SK-N-SH treated with all-trans-retinoic acid at 6 μM for 48 hours (cell line): ENCODE results near the gene DNAH1.

Experiments
- ATAC-seq: fragments of 200-7000 bp; cut with Tn5 transposase; 3 replicates; pipeline ENCODE4 v1.9.1; 2020; ENCODE audit warnings: mild to moderate bottlenecking, moderate library complexity
- BACH2 ChIP-seq: fragments of 250-450 bp; sonication (Bioruptor Pico); IDR thresholded peaks from 2 replicates; pipeline ENCODE4 v1.9.0; 2021; ENCODE audit warnings: mild to moderate bottlenecking, borderline replicate concordance
- CSDC2 ChIP-seq: fragments of 250-450 bp; sonication (Bioruptor Pico); IDR thresholded peaks from 2 replicates; pipeline ENCODE4 v1.5.0; 2020; ENCODE audit warnings: mild to moderate bottlenecking, moderate library complexity
- GLIS3 ChIP-seq: fragments of 250-450 bp; sonication (Bioruptor Pico); IDR thresholded peaks from 2 replicates; pipeline ENCODE4 v1.5.0; 2020; ENCODE audit warnings: mild to moderate bottlenecking, moderate library complexity
- ISL1 ChIP-seq: fragments of 250-450 bp; sonication (Bioruptor Pico); IDR thresholded peaks from 2 replicates; pipeline ENCODE4 v2.1.2; 2022; ENCODE audit warnings: mild to moderate bottlenecking, moderate library complexity
- OSR1 ChIP-seq: fragments of 250-450 bp; sonication (Bioruptor Pico); IDR thresholded peaks from 2 replicates; pipeline ENCODE4 v1.8.0; 2022; ENCODE audit warnings: moderate library complexity, mild to moderate bottlenecking, inconsistent platforms
- PPARA ChIP-seq: fragments of 250-450 bp; sonication (Bioruptor Pico); IDR thresholded peaks from 2 replicates; pipeline ENCODE4 v1.5.0; 2020; ENCODE audit warnings: mild to moderate bottlenecking, borderline replicate concordance
- SNAI2 ChIP-seq: fragments of 250-450 bp; sonication (Bioruptor Pico); IDR thresholded peaks from 2 replicates; pipeline ENCODE4 v1.5.0; 2020; ENCODE audit warnings: mild to moderate bottlenecking, moderate library complexity
- TCF4 ChIP-seq: fragments of 250-450 bp; sonication (Bioruptor Pico); IDR thresholded peaks from 2 replicates; pipeline ENCODE4 v1.8.0; 2021; ENCODE audit warnings: mild to moderate bottlenecking, moderate library complexity, borderline replicate concordance
- TSHZ2 ChIP-seq: fragments of 250-450 bp; sonication (Bioruptor Pico); IDR thresholded peaks from 2 replicates; pipeline ENCODE4 v1.5.0; 2020; ENCODE audit warnings: mild to moderate bottlenecking, moderate library complexity
- ZC3H10 ChIP-seq: fragments of 250-450 bp; sonication (Bioruptor Pico); IDR thresholded peaks from 2 replicates; pipeline ENCODE4 v1.5.1; 2021; ENCODE audit warnings: mild to moderate bottlenecking, moderate library complexity
- ZFP3 ChIP-seq: fragments of 250-450 bp; sonication (Bioruptor Pico); IDR thresholded peaks from 2 replicates; pipeline ENCODE4 v1.5.0; 2020; ENCODE audit warnings: mild to moderate bottlenecking, moderate library complexity
- ZNF565 ChIP-seq: fragments of 450-650 bp; formaldehyde crosslinking; conservative IDR thresholded peaks from 2 replicates; pipeline ENCODE4 v1.5.0; 2020; ENCODE audit warnings: low read depth, mild to moderate bottlenecking, moderate library complexity
- ZNF70 ChIP-seq: fragments of 450-650 bp; formaldehyde crosslinking; IDR thresholded peaks from 2 replicates; pipeline ENCODE4 v1.5.0; 2020; ENCODE audit warnings: mild to moderate bottlenecking, moderate library complexity
- ZNF8 ChIP-seq: fragments of 450-650 bp; formaldehyde crosslinking; IDR thresholded peaks from 2 replicates; pipeline ENCODE4 v1.5.0; 2020; ENCODE audit warnings: mild to moderate bottlenecking, moderate library complexity
- TF ChIP-seq, protein P1 (sequence below): fragments of 250-450 bp; sonication (Bioruptor Pico); IDR thresholded peaks from 2 replicates; pipeline ENCODE4 v1.8.0; 2021; ENCODE audit warnings: low read depth, mild to moderate bottlenecking, moderate library complexity, borderline replicate concordance
- TF ChIP-seq, protein P2 (sequence below): fragments of 250-450 bp; sonication (Bioruptor Pico); IDR thresholded peaks from 2 replicates; pipeline ENCODE4 v1.5.1; 2021; ENCODE audit warnings: mild to moderate bottlenecking, moderate library complexity

The DNAH1 gene

GRCh38 chr3:52310861-52311575 lies 5.1 kb upstream of the DNAH1 start:
- peak; percentile 15; the same call in 2 of the 3 replicates for ATAC-seq
- TF ChIP-seq PPARA (0 out of 2 replicates have a peak, but pooled peaks have one; percentile 61), CSDC2 (CRISPR knock-in tag) (peak; percentile 69; the same call in 1 of the 2 replicates), ZC3H10 (no peak), OSR1 (CRISPR knock-in tag) (0 out of 2 replicates have a peak, but pooled peaks have one; percentile 16), ZNF565 (CRISPR knock-in tag) (peak; percentile 69; the same call in 1 of the 2 replicates), TSHZ2 (CRISPR knock-in tag) (peak; percentile 45; the same call in 1 of the 2 replicates), ISL1 (CRISPR knock-in tag) (no peak), SNAI2 (CRISPR knock-in tag) (peak; percentile 66; the same call in 1 of the 2 replicates), GLIS3 (CRISPR knock-in tag) (0 out of 2 replicates have a peak, but pooled peaks have one; percentile 13), ZNF70 (peak; percentile 45; the same call in 1 of the 2 replicates), ZNF8 (CRISPR knock-in tag) (peak; percentile 42; the same call in 1 of the 2 replicates)
- TF ChIP-seq, protein P1, sequence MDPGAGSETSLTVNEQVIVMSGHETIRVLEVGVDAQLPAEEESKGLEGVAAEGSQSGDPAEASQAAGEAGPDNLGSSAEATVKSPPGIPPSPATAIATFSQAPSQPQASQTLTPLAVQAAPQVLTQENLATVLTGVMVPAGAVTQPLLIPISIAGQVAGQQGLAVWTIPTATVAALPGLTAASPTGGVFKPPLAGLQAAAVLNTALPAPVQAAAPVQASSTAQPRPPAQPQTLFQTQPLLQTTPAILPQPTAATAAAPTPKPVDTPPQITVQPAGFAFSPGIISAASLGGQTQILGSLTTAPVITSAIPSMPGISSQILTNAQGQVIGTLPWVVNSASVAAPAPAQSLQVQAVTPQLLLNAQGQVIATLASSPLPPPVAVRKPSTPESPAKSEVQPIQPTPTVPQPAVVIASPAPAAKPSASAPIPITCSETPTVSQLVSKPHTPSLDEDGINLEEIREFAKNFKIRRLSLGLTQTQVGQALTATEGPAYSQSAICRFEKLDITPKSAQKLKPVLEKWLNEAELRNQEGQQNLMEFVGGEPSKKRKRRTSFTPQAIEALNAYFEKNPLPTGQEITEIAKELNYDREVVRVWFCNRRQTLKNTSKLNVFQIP (CRISPR knock-in tag), result no peak

DNA sequence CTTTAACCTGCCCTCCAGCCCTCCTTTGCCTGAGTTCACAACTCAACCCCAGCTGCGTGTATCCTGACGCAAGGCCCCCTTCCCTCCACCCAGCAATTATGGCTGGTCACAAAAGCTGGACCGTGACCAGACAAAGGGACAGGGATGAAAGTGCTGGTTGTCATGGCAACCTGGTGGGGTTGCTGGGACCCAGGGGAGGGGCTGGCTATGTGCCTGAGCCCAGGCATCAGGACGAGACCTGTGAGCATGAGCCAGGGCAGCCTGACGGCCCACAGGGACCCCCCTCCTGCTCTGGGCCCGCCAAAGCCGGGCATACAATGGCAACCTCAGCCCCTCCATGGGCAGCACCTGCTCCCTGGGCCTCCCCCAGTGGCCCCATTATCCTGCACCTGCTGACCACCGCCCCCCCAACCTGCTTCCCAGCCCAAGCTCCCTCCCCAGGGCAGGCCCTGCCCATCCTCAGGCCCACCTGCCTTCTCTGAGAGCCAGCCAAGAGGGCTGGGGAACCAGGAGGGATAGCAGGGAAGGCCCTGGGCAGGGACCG lies 4.5 kb upstream of the DNAH1 start:
- TF ChIP-seq ZFP3 (CRISPR knock-in tag), result 0 out of 2 replicates have a peak, but pooled peaks have one; percentile 9
- TF ChIP-seq ISL1 (CRISPR knock-in tag), result no peak
- TF ChIP-seq, protein P1 (CRISPR knock-in tag), result no peak
- TF ChIP-seq ZNF565 (CRISPR knock-in tag), result no peak
- no peak for ATAC-seq

DNA sequence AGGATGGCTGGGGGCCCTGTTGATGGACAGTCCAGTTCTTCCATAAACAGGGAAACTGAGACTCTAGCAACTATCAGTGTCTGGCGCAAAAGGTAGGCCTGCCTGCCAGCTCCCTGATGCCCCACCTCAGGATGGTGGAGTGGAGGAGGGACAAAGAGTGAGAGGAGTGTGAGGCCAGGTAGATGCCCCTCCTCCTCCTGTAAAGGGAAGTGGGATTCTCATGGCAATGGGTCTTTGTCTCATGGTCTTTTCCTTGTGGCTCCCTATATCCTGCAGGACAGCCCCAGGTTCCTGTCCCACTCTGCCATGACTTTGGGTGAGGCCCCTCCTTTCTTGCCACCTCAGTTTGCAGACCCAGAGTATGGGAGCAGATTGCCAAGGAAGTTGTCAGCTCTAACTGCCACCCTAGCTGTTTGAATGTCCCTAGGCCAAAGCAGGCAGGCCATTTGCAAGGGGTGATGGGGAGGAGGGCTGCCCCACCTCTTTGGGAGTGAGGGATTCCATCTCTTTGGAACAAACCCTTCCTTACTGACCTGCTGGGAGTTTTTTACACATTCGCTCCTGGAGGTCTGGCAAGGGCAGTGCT lies 2.8 kb upstream of the DNAH1 start:
- TF ChIP-seq TCF4 (CRISPR knock-in tag) (no peak), OSR1 (CRISPR knock-in tag) (peak; percentile 48; the same call in 1 of the 2 replicates), ZNF565 (CRISPR knock-in tag) (0 out of 2 replicates have a peak, but pooled peaks have one; percentile 27)
- TF ChIP-seq, protein P2, sequence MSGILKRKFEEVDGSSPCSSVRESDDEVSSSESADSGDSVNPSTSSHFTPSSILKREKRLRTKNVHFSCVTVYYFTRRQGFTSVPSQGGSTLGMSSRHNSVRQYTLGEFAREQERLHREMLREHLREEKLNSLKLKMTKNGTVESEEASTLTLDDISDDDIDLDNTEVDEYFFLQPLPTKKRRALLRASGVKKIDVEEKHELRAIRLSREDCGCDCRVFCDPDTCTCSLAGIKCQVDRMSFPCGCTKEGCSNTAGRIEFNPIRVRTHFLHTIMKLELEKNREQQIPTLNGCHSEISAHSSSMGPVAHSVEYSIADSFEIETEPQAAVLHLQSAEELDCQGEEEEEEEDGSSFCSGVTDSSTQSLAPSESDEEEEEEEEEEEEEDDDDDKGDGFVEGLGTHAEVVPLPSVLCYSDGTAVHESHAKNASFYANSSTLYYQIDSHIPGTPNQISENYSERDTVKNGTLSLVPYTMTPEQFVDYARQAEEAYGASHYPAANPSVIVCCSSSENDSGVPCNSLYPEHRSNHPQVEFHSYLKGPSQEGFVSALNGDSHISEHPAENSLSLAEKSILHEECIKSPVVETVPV (CRISPR knock-in tag), result no peak
- no peak for ATAC-seq

GRCh38 chr3:52313774-52314188 lies 2.3 kb upstream of the DNAH1 start:
- peak; percentile 63 for ATAC-seq
- TF ChIP-seq, protein P2 (CRISPR knock-in tag), result no peak
- 0 out of 2 replicates have a peak, but pooled peaks have one; percentile 32 for TF ChIP-seq SNAI2 (CRISPR knock-in tag)
- no peak for TF ChIP-seq BACH2 (CRISPR knock-in tag)
- TF ChIP-seq ISL1 (CRISPR knock-in tag), result no peak
- peak; percentile 42; the same call in 1 of the 2 replicates for TF ChIP-seq ZC3H10
